ENCODE measurements around the gene MRPL14. TPM values are rescaled to one million over a fixed set of nuclear protein-coding genes. Genes with fewer than 3 reads are reported as not detected.

Gene MRPL14
- total and polyA plus RNA-seq, 2 of the 4 experiments (the other 2 are of a cell fraction), result 43.7 to 87.9 TPM

GRCh38 chr6:44162876-44163625 is 35.8 kb upstream of the MRPL14 start:
- POLR2A ChIA-PET (ENCODE audit: unreplicated experiment), result no interaction called here
- H2BK15ac ChIP-seq (ENCODE audit: low read depth, low read length), result no peak overlapping the region
- in situ Hi-C loops (cut with MboI; ENCODE audit: low sequenced_read_pairs), result loop anchor here (10.0 kb wide), 1 partner anchor 172 kb away; no protein-coding TSS in a partner anchor

More at GRCh38 chr6:44162876-44163625, 35.8 kb upstream of the MRPL14 start:
- Histone ChIP-seq H3K27ac (ENCODE audit: insufficient read depth, low read length) (no peak overlapping the region), H3K9me3 (ENCODE audit: control insufficient read depth, insufficient read depth, low read length) (no peaks in the 10 kb centered on the region), H3K18ac (ENCODE audit: low read depth, low read length) (no peak overlapping the region), H4K91ac (ENCODE audit: insufficient read depth, low read depth, low read length) (no peak overlapping the region), H3K4me1 (ENCODE audit: control insufficient read depth, insufficient read depth, low read length) (no peaks in the 10 kb centered on the region), H3K27me3 (ENCODE audit: control insufficient read depth, insufficient read depth, low read length) (peaks cover 28% of the 10 kb centered on the region), H3K4me2 (ENCODE audit: low read depth, low read length) (no peak overlapping the region), H3K56ac (ENCODE audit: extremely low read depth, insufficient read depth, low read length) (no peak overlapping the region), H3K79me1 (ENCODE audit: low read depth in 1 of 2, low read length in 2 of 2) (no peaks in the 10 kb centered on the region), H3K23ac (ENCODE audit: low read depth, low read length) (no peak overlapping the region), H3K14ac (replicated peaks; ENCODE audit: low read depth, low read length) (no peak overlapping the region), H2AK5ac (ENCODE audit: low read depth, low read length) (no peak overlapping the region), H2AFZ (replicated peaks; ENCODE audit: low read length, poor library complexity) (no peak overlapping the region), H3K4ac (ENCODE audit: low read depth, low read length) (no peak overlapping the region), H4K5ac (ENCODE audit: low read depth, low read length) (no peak overlapping the region), H3K9me1 (ENCODE audit: insufficient read depth, low read length) (no peaks in the 10 kb centered on the region), H3K4me3 (ENCODE audit: insufficient read depth, low read depth, low read length) (no peak overlapping the region), H3K36me3 (ENCODE audit: control insufficient read depth, insufficient read depth, low read length) (no peaks in the 10 kb centered on the region), H4K8ac (ENCODE audit: low read depth in 2 of 2, low read length in 2 of 2) (no peak overlapping the region), H3K9ac (ENCODE audit: low read depth, low read length) (no peak overlapping the region), H2BK20ac (ENCODE audit: low read depth, low read length) (no peak overlapping the region), H2AK9ac (replicated peaks; ENCODE audit: low read depth, low read length, poor library complexity) (no peak overlapping the region), H2BK120ac (ENCODE audit: low read depth, low read length) (no peak overlapping the region), H2BK5ac (ENCODE audit: low read depth, low read length, poor library complexity, severe bottlenecking) (no peak overlapping the region), H4K20me1 (ENCODE audit: insufficient read depth, low read length) (no peaks in the 10 kb centered on the region)
- BruUV-seq (replicated peaks), result no TSS peak
- dilution Hi-C loops (cut with HindIII; ENCODE audit: low sequenced_read_pairs, unreplicated experiment) (no loop called here), intact Hi-C loops (cut with micrococcal nuclease) (no loop called here)
- TF ChIP-seq FOS (IDR thresholded peaks at IDR 0.05; ENCODE audit: low read depth, low read length) (no peak), SMC3 (IDR thresholded peaks at IDR 0.05; ENCODE audit: low read depth, low read length) (no peak), MAFK (IDR thresholded peaks at IDR 0.05; ENCODE audit: low read depth, low read length) (no peak), MXI1 (IDR thresholded peaks at IDR 0.05; ENCODE audit: borderline replicate concordance, low read depth, low read length) (no peak), POLR2A (IDR thresholded peaks at IDR 0.05; ENCODE audit: low read depth, low read length) (no peak), NFE2L2 (IDR thresholded peaks at IDR 0.05; ENCODE audit: low read depth, low read length) (no peak), MAZ (IDR thresholded peaks at IDR 0.05; ENCODE audit: borderline replicate concordance, low read depth, low read length) (no peak), CHD1 (IDR thresholded peaks at IDR 0.05; ENCODE audit: low read depth, low read length) (no peak), RFX5 (IDR thresholded peaks at IDR 0.05; ENCODE audit: low read depth, low read length) (no peak), BHLHE40 (IDR thresholded peaks at IDR 0.05; ENCODE audit: low read depth, low read length) (no peak), CEBPB (IDR thresholded peaks at IDR 0.05; ENCODE audit: low read depth, low read length) (no peak), CTCF (conservative IDR thresholded peaks at IDR 0.05; ENCODE audit: low read depth, low read length) (no peak), RCOR1 (IDR thresholded peaks at IDR 0.05; ENCODE audit: insufficient replicate concordance, low read length) (no peak)
- TF ChIP-seq, protein P1, sequence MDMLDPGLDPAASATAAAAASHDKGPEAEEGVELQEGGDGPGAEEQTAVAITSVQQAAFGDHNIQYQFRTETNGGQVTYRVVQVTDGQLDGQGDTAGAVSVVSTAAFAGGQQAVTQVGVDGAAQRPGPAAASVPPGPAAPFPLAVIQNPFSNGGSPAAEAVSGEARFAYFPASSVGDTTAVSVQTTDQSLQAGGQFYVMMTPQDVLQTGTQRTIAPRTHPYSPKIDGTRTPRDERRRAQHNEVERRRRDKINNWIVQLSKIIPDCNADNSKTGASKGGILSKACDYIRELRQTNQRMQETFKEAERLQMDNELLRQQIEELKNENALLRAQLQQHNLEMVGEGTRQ (IDR thresholded peaks at IDR 0.05; ENCODE audit: low read depth, low read length), result no peak
- TF ChIP-seq, protein P2, sequence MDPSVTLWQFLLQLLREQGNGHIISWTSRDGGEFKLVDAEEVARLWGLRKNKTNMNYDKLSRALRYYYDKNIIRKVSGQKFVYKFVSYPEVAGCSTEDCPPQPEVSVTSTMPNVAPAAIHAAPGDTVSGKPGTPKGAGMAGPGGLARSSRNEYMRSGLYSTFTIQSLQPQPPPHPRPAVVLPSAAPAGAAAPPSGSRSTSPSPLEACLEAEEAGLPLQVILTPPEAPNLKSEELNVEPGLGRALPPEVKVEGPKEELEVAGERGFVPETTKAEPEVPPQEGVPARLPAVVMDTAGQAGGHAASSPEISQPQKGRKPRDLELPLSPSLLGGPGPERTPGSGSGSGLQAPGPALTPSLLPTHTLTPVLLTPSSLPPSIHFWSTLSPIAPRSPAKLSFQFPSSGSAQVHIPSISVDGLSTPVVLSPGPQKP (IDR thresholded peaks at IDR 0.05; ENCODE audit: borderline replicate concordance, low read depth, low read length), result no peak
- no CpG with 5 or more reads among the region's 8 CpGs for WGBS, 2 experiments (ENCODE audit: extremely low coverage in 2 of 2, insufficient read length in 1 of 2)
- CTCF ChIA-PET, result no interaction called here
- ATAC-seq (ENCODE audit: low read depth) (no peak), DNase-seq (peak; percentile 44)

All from IMR-90 (cell line).